HK-2 (cell line): ENCODE data around the gene METTL18.
"Not testable (repeated sequence)": the region's sequence is repeated elsewhere in the genome, so short reads cannot be mapped to it uniquely, and the experiment has no call there.

ENCODE experiments used
- DNase-seq: peaks from one replicate; pipeline ENCODE4 v3.0.0-alpha.2; 2018; ENCODE audit not compliant: unreplicated experiment

Gene METTL18

DNA sequence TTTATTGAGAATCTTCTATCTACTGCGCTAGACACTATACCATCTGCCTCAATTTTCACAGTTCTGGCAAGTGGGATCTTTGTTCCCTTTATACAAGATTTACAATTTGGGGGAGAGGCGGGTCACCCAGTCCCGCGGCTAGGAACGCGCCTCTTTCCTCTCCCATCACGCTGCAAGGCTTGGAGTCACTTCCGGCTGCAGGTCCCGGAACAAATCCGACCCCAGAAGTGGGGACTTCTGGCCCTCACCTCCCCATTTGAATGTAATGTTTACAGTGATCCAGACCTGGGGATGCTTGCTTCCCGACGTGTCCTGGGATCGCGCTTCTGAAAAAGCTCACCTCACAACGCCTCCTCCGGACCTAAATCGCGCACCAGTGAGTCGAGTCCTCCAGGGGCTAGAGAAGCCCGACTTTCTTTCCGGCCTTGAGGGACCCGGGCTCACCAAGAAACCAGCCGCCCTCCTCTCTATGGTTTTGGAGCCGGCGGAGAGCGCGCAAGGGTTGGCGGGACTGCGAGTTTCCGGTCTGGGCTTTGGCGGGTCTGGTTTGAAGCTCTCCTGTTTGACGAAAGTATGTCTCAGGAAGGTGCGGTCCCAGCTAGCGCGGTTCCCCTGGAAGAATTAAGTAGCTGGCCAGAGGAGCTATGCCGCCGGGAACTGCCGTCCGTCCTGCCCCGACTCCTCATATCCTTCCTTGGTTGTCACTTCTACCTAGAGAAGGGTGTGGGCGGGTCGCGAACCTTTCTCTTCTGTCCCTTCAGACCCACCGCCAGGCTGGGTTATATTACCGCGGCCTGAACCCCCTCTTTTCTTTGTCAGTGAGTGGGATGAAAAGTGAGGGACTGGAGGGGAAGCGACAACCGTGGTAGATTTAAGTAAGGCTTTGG is at the start of gene METTL18:
Gene METTL18 (minus strand): TSS at position 378 of the 887 bp plus-strand sequence. CDS start 1,212 bp downstream, outside the sequence.
- peak; percentile 93 for DNase-seq

DNA sequence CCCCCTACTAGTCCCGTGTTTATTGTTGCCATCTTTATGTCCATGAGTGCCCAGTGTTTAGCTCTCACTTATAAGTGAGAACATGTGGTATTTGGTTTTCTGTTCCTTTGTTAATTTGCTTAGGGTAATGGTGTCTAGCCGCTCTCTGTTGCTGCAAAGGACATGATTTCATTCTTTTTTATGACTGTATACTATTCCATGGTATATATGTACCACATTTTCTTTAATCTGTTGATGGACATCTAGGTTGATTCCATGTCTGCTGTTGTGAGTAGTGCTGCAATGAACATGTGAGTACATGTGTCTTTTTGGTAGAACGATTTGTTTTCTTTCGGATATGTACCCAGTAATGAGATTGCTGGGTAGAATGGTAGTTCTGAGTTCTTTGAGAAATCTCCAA is 44.2 kb upstream of the METTL18 start:
- DNase-seq = no peak

DNA sequence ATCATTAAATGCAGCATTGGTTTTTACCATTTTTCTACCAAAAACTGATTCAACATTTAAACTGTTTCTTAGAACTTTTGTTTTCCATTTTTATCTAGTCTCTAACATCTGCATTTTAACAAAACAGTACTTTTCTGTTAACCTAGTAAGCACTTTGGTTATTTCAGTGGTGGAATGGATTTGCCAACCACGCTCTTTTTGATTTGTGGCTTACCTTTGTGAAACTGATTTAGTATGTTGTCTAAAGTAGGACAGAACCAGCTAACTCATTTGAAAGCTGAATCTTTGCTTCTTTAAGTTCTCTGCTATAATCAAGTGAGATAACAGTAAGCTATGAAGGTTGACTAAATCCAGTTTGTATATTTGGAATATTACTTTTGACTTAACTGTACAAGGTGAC is 41.5 kb upstream of the METTL18 start:
- no peak for DNase-seq

DNA sequence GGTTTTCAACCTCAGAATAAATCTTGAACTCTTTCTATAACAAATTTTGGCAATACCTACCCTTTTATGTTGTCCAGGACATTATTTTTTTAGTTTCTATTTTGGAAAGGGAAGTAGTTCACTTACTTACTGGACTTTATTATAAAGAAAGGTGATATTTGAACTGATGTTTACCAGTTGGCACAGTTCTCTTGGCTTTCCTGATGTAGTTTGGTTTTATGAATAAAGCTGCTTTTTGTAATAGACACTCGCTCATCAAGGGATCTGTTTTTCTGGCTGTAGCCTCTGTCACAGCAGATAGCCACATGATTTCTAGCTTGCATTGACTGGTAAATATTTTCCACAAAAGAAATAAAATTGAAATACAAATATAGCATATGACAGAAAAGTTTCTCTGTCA is 40.9 kb upstream of the METTL18 start:
- no peak for DNase-seq

DNA sequence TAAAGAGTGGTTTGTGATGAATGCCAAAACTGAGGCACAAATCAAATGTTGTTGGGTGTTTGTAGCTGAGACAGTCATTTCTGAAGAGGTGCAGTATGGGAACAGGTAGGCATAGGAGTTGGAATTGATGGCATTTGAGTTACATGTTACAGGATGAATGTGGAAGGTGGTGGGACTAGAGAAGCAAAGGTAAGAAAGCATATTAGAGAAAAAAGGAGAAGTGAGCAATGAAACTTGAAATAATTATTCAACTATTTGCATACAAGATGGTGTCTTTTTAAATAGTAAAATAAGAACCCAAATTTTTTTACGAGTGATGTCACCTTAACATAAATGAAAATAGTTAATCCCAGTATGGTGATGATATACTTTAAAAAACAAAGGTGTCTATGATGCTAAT is 40.2 kb upstream of the METTL18 start:
- no peak for DNase-seq

DNA sequence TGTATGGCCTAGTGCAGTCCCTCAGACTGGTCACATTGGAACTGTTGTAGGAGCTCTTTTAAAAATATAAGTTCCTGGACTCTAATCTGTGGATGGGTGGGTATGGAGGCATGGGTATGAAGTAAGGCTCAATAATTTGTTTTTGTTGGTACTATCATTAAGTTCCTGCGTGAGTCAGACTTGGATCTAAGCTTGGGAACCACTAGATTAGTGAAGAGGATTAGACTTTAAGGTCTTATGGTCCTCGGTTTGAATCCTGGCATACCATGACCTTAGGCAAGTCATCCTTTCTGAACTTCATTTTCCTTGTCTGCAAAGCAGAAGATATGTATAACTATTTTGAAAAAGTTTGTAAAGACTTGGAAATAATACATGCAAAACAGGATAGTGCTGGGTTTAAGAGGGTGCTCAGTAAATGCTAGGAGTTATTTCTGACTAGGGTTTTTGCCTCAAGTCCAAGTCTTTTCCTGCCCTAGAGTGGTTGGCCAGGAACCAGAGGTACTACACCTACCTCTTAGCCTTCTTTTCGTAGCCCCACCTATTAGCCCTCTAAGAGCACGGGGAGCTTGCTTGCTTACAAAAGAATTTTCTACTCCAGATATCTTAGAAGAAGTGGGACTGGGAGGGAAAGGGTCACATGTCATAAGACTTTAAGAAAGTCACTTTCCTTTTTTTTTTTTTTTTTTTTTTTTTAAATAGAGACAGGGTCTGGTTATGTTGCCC is 38.6 kb upstream of the METTL18 start:
- DNase-seq = no peak

DNA sequence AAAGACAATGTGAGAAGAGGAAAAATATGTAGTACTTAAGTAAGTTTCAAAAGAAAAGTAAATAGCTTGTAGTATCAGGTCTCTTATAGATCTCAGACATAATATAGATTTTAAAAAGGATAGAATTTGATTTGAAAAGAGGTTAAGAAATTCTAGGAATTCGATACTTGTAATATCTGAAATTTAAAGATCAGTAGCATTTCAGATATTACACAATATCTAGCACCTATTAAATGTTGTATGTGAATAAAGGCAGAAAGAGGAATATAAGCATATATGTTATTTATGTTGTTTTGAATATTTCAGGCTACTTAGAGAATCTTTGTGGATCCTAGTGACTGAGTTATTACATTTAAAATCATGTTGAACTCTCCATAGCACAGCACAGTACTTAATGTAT is 35.0 kb upstream of the METTL18 start:
- DNase-seq = no peak

DNA sequence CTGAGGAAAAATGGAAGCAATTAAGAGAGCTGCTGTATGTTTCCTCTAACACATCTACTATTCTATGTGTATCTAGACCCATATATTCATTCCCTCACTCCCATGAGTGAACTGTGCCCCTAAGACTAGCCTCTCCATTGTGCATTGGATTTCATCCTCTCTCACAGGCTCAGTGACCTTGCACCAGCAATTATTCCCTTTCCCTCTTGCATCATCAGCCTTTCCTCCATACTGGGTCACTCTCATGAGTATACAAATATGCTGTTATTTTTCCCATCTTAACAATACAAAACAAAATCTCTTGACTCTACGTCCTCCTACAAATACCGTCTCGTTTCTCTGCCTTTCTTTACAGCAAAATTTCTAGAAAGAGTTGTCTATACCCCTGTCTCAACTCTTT is 29.4 kb upstream of the METTL18 start:
- DNase-seq = no peak

DNA sequence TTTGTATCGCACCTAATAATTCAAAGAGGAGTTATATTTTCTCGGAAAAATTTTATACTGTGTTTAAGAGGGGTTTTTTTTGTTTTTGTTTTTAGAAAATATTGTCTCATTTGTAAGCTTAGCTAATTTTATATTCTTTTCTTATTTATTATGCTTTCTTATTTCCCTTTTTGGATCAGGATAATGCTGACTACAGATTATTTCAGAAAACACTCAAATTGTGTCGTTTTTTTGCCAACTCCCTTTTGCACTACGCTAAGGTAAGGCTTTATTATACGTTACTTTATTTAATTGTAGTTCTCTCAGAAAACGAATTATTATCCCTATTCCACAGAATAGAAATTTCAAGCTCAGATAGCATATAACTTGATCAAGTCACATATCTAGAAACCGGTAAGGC is 26.8 kb upstream of the METTL18 start:
- DNase-seq = no peak

DNA sequence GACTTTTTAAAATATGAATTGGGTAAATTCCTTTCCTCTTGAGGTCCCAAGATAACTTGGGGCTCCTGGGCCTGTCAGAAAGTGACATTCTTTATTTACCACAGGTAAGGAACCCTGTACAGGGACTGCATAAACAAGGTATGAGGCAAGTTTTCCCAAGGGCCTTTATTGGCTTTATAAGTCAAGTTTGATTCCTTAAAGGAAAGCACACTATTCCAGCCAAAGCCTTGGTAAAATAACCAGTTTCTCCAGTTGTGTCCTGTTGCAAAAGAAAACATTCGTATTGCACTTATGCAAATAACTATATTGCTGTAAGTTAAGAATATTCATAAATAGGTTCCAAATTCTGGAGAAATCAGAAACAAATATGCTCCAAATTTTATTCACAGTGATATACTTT is 21.9 kb upstream of the METTL18 start:
- DNase-seq = no peak

DNA sequence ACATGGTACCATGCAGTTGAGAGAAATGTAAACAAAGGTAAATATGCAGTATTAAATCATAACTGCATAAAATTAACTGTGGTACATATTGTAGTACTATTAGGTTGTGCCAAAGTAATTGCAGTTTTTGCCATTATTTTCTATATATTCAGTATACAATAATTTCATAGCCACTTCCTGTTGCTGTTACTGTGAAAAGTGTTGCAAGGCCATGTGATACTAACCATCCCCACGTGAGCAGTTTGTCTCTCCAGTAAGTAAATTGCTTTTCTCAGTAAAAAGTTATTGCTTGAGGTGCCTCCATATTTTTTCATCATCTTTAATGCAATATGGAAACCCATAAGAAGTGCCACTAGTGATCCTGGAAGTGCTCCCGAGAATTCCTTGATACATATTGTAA is 19.6 kb upstream of the METTL18 start:
- no peak for DNase-seq

DNA sequence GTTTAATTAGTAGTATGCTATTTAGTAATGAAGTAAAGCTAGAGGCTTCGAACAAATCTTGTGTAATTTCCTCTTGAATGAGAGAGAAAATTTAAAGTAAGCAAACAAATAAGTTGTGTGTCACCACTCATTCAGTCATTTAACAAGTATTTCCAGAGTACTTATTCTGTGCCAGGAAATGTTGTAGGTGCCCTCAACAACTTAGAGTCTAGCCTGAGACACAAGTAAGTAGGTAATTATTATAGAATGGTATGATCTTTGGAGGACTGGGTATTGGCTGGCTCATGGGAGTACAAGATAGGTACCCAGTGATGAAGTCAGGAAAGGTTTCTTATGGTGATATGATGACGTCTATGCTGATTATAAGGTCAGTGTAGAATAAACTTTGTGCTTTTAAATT is 17.4 kb upstream of the METTL18 start:
- DNase-seq = no peak

DNA sequence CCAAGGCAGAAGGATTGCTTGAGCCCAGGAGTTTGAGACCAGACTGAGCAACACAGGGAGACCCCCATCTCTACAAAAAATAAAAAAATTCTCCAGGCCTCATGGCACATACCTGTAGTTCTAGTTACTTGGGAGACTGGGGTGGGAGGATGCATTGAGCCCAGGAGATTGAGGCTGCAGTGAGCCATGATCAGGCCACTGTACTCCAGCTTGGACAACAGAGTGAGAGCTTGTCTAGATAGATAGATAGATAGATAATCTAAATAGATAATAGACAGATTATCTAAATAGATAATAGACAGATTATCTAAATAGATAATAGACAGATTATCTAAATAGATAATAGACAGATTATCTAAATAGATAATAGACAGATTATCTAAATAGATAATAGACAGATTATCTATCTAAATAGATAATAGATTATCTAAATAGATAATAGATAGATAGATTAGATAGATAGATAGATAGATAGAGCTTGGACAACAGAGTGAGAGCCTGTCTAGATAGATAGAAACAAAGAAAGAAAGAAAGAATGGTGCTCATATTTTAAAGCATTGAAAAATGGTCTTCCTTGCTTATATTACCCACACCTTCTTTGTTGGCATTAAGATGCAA is 16.8 kb upstream of the METTL18 start:
- not testable (repeated sequence) for DNase-seq

DNA sequence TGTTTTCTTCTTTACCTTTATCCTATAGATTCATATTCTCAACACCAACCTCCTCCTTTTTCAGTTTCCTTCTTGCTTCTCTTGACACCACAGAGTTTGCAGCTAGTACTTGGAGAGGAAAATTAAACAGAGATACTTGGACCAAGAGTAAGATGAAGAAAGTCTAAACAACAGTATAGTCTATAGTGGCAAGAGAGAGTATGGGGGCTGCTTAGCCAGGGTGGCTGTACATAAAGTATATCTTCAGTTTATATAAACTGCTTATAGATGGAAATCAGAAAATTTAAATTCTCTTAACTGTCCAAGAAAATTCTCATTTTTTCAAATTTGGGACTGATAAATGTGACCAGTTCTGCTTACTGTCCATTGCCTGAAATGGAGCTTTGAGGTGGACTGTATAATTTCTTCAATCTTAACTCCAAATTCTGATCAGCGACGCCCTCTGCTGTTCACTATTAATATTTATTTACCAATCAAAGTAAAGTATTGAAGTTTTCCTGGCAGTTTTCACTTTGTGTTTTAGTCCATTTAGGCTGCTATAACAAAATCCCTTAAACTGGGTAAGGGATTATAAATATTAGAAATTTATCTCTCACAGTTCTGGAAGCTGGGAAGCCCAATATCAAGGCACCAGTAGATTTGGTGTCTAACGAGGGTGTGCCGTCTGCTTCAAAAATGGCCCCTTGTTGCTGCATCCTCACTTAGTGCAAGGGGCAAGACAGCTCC is 14.8 kb upstream of the METTL18 start:
- no peak for DNase-seq

DNA sequence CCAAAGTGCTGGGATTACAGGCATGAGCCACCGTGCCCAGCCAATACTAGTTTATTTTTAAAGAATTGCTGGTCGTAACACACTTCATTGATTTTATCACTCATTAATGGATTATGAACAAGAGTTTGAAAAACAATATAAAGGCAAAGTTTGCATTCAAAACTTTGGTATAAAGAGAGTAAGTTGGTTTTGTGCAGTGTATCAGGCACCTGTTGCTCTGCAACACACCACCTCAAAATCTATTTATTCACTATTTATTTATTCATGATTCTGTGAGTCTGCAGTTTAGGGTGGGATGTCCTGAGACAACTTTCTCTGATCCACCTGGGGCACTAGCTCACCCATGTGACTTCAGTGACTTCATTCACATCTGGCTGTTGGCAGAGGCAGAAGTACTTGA is 10.2 kb upstream of the METTL18 start:
- no peak for DNase-seq

DNA sequence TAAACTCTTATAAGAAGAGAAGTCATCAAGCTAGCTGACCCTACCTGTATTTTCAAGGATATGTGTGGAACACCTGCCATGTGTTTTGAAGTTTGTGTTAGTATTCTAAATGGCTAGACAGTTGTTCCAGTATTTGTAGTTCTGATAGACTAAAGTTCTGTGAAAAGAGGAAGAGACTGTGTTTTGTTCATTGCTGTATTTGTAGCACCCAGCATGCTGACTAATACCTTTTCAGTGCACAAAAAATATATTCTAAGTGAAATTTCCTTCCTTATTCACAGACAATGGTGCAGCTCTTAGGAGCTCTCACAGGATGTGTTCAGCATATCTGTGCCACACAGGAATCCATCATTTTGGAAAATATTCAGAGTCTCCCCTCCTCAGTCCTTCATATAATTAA is 8.2 kb upstream of the METTL18 start:
- DNase-seq = no peak

DNA sequence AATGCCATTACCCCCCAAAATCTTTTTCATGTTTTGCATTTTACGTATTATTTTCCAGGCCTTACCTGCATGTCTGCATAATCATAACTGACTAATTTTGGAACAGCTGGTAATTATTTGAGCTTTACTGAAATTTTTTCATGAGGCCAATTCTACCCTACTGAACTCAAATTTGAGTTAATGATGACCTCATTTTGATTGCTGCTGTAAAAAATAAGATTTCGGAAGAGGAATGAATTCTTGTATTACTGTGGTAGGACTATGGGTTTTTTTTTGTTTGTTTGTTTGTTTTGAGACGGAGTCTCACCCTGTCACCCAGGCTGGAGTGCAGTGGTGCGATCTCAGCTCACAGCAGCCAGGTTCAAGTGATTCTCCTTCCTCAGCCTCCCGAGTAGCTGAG is 2.6 kb upstream of the METTL18 start:
- DNase-seq = no peak

DNA sequence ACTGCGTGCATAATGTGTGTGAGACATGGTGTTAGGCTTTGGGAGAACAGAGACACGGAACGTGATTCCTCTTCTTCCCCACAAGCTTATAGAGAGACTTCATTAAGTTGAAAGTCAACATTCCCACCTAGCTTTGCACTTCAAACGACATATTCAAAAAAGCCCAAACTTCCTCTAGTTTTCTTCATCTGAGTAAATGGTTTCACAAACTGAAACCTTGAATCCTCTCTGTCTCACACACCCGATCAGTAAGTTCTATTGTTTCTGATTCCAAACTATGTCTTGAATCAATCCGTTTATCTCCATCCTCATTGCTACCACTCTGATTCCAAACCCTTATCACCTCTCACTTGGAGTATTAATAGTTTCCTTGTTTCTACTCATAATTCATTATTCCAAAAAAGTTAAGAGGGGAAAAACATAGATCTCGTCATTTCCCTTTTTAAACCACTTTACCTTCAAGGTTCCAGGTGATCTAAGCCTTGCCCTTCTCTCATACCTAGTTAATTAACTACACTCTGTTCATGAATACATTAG is 1.6 kb upstream of the METTL18 start:
- DNase-seq = no peak

DNA sequence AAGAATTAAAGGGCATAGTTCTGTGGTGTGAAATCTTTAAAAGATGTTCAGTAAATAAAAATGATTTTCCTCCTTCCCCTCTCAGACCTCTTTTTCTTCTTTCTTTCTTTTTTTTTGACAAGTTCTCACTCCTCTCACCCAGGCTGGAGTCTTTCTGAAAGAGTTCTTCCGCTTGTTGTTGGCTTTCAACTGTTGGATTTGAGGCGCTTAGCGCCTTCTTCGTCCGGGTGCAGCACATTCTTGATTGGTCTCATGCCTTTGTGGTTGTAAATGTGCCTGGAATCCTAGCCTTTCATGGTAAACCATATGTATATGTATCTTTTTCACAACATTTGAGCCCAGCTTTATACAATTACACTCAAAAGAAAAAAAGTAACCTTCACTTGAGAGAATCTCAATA is 980 bp upstream of the METTL18 start:
- DNase-seq = no peak

DNA sequence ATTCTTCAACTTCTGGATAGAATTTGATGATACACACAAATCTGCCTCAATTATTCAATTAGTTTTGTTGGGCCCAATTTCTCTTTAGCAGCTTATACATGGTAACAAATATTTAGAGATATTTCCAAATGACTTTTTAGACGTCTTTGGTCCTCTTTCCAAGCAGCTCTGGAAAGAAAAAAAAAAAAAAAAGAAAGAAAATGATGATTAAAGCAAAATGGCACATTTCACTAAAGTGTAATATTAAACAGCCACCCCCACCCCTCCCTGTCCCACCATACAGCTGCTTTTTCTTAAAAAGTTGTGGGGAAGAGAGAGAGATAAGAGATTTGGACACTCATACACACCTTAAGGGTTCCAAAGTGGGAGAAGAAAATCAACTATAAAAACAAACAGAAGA is 977 bp downstream of the METTL18 start:
- DNase-seq = no peak

DNA sequence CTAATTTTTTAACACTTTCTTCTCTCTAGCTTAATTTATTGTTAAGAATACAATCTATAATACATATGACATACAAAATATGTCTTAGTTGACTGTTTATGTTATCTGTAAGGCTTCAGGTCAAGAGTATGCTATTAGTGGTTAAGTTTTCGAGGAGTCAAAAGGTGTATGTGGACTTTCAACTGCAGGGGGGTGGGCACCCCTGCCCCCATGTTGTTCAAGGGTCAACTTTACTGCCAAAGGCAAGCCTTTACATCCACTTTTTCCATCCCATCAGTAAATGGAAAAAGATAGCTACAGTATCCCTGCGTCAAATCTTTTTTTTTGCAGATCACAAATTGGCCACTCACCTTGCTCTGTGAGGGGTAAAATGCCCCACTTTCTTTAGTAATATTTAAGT is 6.3 kb downstream of the METTL18 start:
- no peak for DNase-seq

DNA sequence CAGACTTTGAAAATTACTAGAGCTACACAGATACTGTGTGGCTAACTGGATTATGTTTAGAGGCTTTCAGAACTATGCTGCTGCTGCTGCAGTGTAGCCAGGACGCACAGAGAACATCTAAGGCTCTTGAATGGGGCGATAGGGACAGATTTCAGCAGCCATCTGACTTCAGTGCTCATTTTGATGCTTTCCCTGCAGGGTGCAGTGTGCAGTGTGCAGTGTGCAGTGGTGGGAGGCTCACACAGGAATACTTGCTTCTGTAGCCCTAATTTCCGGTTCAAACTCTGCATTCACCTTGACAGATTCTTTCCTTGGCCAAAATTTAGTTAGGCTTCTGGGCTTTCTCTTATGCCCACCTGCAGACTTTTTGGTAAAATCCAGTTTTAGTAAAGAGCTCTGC is 7.7 kb downstream of the METTL18 start:
- DNase-seq = no peak
